GM12878 (cell line): ENCODE data around the gene KLHDC10. TPM values are rescaled to one million over a fixed set of nuclear protein-coding genes. Genes with fewer than 3 reads are reported as not detected.

ENCODE experiments used
- ATAC-seq: fragments of 200-7000 bp; cut with Tn5 transposase; 3 replicates; pipeline ENCODE4 v1.9.1; 2020; ENCODE audit warnings: mild to moderate bottlenecking, moderate library complexity
- BruUV-seq: library from RNA; stranded (reverse); fragments of 400-500 nt; replicated peaks from 2 replicates; lab custom pipeline; 2021; lab: Mats Ljungman, UMichigan
- CTCF ChIA-PET: fragments of 300-600 bp; sonication (Branson Sonifier 250); formaldehyde crosslinking; extraction: SDS; loops from one replicate; lab custom pipeline; 2021; ENCODE audit warnings: inconsistent platforms; lab: Yijun Ruan, JAX
- POLR2A ChIA-PET: fragments of 350-600 bp; formaldehyde crosslinking; extraction: SDS; loops from one replicate; lab custom pipeline; 2021; ENCODE audit warnings: inconsistent platforms; lab: Charles Lee
- RAD21 ChIA-PET: fragments of 300-600 bp; sonication (Branson Sonifier 250); formaldehyde crosslinking; loops from one replicate; lab custom pipeline; 2023; ENCODE audit warnings: antibody characterized with exemption; ENCODE audit not compliant: unreplicated experiment; lab: Charles Lee
- SMC1A ChIA-PET: fragments of 300-600 bp; sonication (Branson Sonifier 250); formaldehyde crosslinking; loops from one replicate; lab custom pipeline; 2023; ENCODE audit not compliant: unreplicated experiment, uncharacterized antibody; lab: Charles Lee
- DNase-seq: peaks from one replicate; pipeline ENCODE4 v3.0.0-alpha.2; 2011; ENCODE audit warnings: low read depth, low spot score
- FAIRE-seq: peaks from 3 replicates; lab custom pipeline; 2011; peaks lifted over from hg19 to GRCh38; lab: Jason Lieb, UNC
- H2AFZ ChIP-seq: 2 replicates; pipeline ENCODE4 v1.6.0; 2011; ENCODE audit warnings: low read depth, low read length, control low read depth; ENCODE audit not compliant: control insufficient read depth
- H3K27ac ChIP-seq: 2 replicates; pipeline ENCODE4 v1.5.1; 2011; ENCODE audit warnings: control low read depth; ENCODE audit not compliant: control insufficient read depth, insufficient read depth
- H3K27me3 ChIP-seq, 2 experiments: replicated peaks in 1 of 2; 2 replicates each; pipeline versions ENCODE4 v1.6.0 to v1.6.1; 2011; ENCODE audit warnings: low read length in 1 of 2; ENCODE audit not compliant: control insufficient read depth in 2 of 2, insufficient read depth in 2 of 2
- H3K36me3 ChIP-seq, 2 experiments: 2 replicates each; pipeline ENCODE4 v1.5.1; 2011; ENCODE audit warnings: low read length in 1 of 2; ENCODE audit not compliant: control insufficient read depth in 2 of 2, insufficient read depth in 2 of 2
- H3K4me1 ChIP-seq: 2 replicates; pipeline ENCODE4 v1.6.1; 2011; ENCODE audit warnings: mild to moderate bottlenecking, low read length, moderate library complexity, mixed read lengths; ENCODE audit not compliant: control insufficient read depth, insufficient read depth
- H3K4me2 ChIP-seq: 2 replicates; pipeline ENCODE4 v1.6.0; 2011; ENCODE audit warnings: control low read depth; ENCODE audit not compliant: control insufficient read depth, insufficient read depth
- H3K4me3 ChIP-seq: fragments of 200-600 bp; sonication (generic); 2 replicates; pipeline ENCODE4 v1.5.1; 2016
- H3K79me2 ChIP-seq: 2 replicates; pipeline ENCODE4 v1.6.0; 2011; ENCODE audit warnings: low read length; ENCODE audit not compliant: control insufficient read depth, insufficient read depth
- H3K9ac ChIP-seq: 2 replicates; pipeline ENCODE4 v1.8.0; 2011; ENCODE audit warnings: low read length, control low read depth, mixed read lengths; ENCODE audit not compliant: control insufficient read depth, insufficient read depth
- H3K9me3 ChIP-seq: replicated peaks from 3 replicates; pipeline ENCODE4 v1.5.1; 2011; ENCODE audit warnings: mild to moderate bottlenecking, low read length; ENCODE audit not compliant: control insufficient read depth, insufficient read depth
- H4K20me1 ChIP-seq: 2 replicates; pipeline ENCODE4 v1.6.0; 2011; ENCODE audit not compliant: control insufficient read depth, insufficient read depth
- ETV6 ChIP-seq, 2 experiments: fragments of 450-650 bp in 1 of 2; IDR thresholded peaks in 1 of 2; conservative IDR thresholded peaks in 1 of 2; 2 replicates each; pipeline ENCODE4 v1.6.1; 2014; ENCODE audit warnings: antibody characterized with exemption in 1 of 2, borderline replicate concordance in 1 of 2, low read depth in 1 of 2, mild to moderate bottlenecking in 1 of 2, moderate library complexity in 1 of 2
- NFXL1 ChIP-seq: fragments of 450-650 bp; IDR thresholded peaks from 2 replicates; pipeline ENCODE4 v1.6.1; 2017; ENCODE audit warnings: antibody characterized with exemption, mild to moderate bottlenecking, borderline replicate concordance
- SP1 ChIP-seq: IDR thresholded peaks from one replicate; pipeline ENCODE4 v1.6.1; 2011; ENCODE audit warnings: low read depth, low read length
- SREBF2 ChIP-seq: IDR thresholded peaks from 2 replicates; pipeline ENCODE4 v1.6.1; 2012; ENCODE audit warnings: mild to moderate bottlenecking, low read length
- in situ Hi-C: fragments of 300-500 bp; cut with MboI; formaldehyde crosslinking; loops from 9 replicates; pipeline ENCODE4 v1.14.3; 2018; ENCODE audit warnings: mixed read lengths
- intact Hi-C: fragments of 100-400 bp; cut with micrococcal nuclease; formaldehyde crosslinking; loops from one replicate; pipeline ENCODE4 v1.14.2; 2022; ENCODE audit not compliant: unreplicated experiment
- polyA plus RNA-seq, 11 experiments: library from polyadenylated mRNA; depleted of rRNA in 4 of 11; unstranded in 6 of 11; stranded (reverse) in 5 of 11; fragments of >200 nt; fragmentation: Nextera tagmentation in 4 of 11; fragmentation: Illumina TruSeq in 1 of 11; extraction: Ambion mirVana in 4 of 11; extraction: Trizol in 1 of 11; gene quantifications; 1 replicate in 1 of 11; 2 replicates in 10 of 11; pipeline versions ENCODE4 v1.2.1 to v1.2.3, GENCODE V29; 2011 to 2016; ENCODE audit warnings: inconsistent platforms in 2 of 11, missing spikeins in 2 of 11, low read depth in 1 of 11
- total RNA-seq, 4 experiments: library from RNA; depleted of rRNA in 3 of 4; stranded (reverse); fragments of >200 nt in 3 of 4; fragmentation: Illumina TruSeq in 1 of 4; extraction: Trizol in 1 of 4; gene quantifications; 2 replicates each; pipeline versions ENCODE4 v1.2.1 to v1.2.3, GENCODE V29; 2013 to 2021
- TF ChIP-seq, protein P1 (sequence below): fragments of 450-650 bp; IDR thresholded peaks from 2 replicates; pipeline ENCODE4 v1.6.1; 2017; ENCODE audit warnings: mild to moderate bottlenecking, moderate library complexity
- TF ChIP-seq, protein P2 (sequence below): IDR thresholded peaks from 2 replicates; pipeline ENCODE4 v1.6.1; 2012; ENCODE audit warnings: mild to moderate bottlenecking, low read depth, low read length
- TF ChIP-seq, protein P3 (sequence below): fragments of 450-650 bp; IDR thresholded peaks from 2 replicates; pipeline ENCODE4 v1.6.1; 2017; ENCODE audit warnings: antibody characterized with exemption, mild to moderate bottlenecking, moderate library complexity

Gene KLHDC10
- total and polyA plus RNA-seq, 10 of the 15 experiments (the other 5 are each of a cell fraction or from before 2014, with no cell fraction given) = 2.9 to 20.6 (median 9.4) TPM

DNA sequence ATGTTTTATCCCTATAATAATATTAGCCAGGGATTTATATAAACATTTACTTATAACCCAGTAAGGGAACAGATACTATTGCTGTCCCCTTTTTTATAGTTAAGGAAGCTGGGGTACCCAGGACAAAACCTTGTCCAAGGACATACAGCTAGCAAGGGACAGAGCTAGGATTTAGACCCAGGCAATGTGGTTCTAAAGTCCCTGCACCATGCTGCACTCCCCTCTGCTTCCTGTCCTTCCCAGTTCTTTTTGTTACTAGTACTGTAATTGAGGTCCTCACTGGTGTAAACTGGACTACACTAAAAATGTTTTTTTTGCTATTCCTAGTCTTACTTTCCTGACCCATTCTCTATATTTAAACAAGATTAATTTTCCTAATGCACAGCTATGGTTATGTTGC is 16.6 kb downstream of the KLHDC10 start:
- Histone ChIP-seq H3K27me3 (no peaks in the 10 kb centered on the region), H3K27ac (no peak overlapping the region), H3K4me1 (peaks cover 19% of the 10 kb centered on the region), H3K4me2 (no peak overlapping the region), H3K4me3 (no peak overlapping the region), H3K9ac (no peak overlapping the region), H3K36me3 (peaks cover 0 to 3% of the 10 kb centered on the region in 2 experiments; a peak in 1 of 4 replicates), H2AFZ (no peak overlapping the region), H3K79me2 (peaks cover 11% of the 10 kb centered on the region), H4K20me1 (no peaks in the 10 kb centered on the region), H3K9me3 (no peaks in the 10 kb centered on the region)
- ChIA-PET SMC1A (interaction anchor here (0.5 to 8.4 kb wide), 6 partner anchors 9 to 91 kb away, joined by 3 to 41 read pairs (median 4); no protein-coding TSS in a partner anchor), CTCF (interaction anchor here (0.6 to 2.1 kb wide), 6 partner anchors 10 to 671 kb away, joined by 3 to 12 read pairs (median 6); partner anchors contain the start of gene KLHDC10), RAD21 (no interaction called here), POLR2A (interaction anchor here (0.7 kb wide), 1 partner anchor 108 kb away, joined by 3 read pairs; no protein-coding TSS in a partner anchor)
- TF ChIP-seq NFXL1 = no peak
- no peak for TF ChIP-seq SREBF2
- TF ChIP-seq ETV6 (conservative IDR thresholded peaks at IDR 0.05 in 1 of 2, IDR thresholded peaks at IDR 0.05 in 1 of 2; ENCODE audit: borderline replicate concordance in 1 of 2, low read depth in 1 of 2) = no peak
- TF ChIP-seq, protein P1, sequence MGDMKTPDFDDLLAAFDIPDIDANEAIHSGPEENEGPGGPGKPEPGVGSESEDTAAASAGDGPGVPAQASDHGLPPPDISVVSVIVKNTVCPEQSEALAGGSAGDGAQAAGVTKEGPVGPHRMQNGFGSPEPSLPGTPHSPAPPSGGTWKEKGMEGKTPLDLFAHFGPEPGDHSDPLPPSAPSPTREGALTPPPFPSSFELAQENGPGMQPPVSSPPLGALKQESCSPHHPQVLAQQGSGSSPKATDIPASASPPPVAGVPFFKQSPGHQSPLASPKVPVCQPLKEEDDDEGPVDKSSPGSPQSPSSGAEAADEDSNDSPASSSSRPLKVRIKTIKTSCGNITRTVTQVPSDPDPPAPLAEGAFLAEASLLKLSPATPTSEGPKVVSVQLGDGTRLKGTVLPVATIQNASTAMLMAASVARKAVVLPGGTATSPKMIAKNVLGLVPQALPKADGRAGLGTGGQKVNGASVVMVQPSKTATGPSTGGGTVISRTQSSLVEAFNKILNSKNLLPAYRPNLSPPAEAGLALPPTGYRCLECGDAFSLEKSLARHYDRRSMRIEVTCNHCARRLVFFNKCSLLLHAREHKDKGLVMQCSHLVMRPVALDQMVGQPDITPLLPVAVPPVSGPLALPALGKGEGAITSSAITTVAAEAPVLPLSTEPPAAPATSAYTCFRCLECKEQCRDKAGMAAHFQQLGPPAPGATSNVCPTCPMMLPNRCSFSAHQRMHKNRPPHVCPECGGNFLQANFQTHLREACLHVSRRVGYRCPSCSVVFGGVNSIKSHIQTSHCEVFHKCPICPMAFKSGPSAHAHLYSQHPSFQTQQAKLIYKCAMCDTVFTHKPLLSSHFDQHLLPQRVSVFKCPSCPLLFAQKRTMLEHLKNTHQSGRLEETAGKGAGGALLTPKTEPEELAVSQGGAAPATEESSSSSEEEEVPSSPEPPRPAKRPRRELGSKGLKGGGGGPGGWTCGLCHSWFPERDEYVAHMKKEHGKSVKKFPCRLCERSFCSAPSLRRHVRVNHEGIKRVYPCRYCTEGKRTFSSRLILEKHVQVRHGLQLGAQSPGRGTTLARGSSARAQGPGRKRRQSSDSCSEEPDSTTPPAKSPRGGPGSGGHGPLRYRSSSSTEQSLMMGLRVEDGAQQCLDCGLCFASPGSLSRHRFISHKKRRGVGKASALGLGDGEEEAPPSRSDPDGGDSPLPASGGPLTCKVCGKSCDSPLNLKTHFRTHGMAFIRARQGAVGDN = no peak
- TF ChIP-seq, protein P2, sequence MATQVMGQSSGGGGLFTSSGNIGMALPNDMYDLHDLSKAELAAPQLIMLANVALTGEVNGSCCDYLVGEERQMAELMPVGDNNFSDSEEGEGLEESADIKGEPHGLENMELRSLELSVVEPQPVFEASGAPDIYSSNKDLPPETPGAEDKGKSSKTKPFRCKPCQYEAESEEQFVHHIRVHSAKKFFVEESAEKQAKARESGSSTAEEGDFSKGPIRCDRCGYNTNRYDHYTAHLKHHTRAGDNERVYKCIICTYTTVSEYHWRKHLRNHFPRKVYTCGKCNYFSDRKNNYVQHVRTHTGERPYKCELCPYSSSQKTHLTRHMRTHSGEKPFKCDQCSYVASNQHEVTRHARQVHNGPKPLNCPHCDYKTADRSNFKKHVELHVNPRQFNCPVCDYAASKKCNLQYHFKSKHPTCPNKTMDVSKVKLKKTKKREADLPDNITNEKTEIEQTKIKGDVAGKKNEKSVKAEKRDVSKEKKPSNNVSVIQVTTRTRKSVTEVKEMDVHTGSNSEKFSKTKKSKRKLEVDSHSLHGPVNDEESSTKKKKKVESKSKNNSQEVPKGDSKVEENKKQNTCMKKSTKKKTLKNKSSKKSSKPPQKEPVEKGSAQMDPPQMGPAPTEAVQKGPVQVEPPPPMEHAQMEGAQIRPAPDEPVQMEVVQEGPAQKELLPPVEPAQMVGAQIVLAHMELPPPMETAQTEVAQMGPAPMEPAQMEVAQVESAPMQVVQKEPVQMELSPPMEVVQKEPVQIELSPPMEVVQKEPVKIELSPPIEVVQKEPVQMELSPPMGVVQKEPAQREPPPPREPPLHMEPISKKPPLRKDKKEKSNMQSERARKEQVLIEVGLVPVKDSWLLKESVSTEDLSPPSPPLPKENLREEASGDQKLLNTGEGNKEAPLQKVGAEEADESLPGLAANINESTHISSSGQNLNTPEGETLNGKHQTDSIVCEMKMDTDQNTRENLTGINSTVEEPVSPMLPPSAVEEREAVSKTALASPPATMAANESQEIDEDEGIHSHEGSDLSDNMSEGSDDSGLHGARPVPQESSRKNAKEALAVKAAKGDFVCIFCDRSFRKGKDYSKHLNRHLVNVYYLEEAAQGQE = no peak
- TF ChIP-seq SP1 = no peak
- TF ChIP-seq, protein P3, sequence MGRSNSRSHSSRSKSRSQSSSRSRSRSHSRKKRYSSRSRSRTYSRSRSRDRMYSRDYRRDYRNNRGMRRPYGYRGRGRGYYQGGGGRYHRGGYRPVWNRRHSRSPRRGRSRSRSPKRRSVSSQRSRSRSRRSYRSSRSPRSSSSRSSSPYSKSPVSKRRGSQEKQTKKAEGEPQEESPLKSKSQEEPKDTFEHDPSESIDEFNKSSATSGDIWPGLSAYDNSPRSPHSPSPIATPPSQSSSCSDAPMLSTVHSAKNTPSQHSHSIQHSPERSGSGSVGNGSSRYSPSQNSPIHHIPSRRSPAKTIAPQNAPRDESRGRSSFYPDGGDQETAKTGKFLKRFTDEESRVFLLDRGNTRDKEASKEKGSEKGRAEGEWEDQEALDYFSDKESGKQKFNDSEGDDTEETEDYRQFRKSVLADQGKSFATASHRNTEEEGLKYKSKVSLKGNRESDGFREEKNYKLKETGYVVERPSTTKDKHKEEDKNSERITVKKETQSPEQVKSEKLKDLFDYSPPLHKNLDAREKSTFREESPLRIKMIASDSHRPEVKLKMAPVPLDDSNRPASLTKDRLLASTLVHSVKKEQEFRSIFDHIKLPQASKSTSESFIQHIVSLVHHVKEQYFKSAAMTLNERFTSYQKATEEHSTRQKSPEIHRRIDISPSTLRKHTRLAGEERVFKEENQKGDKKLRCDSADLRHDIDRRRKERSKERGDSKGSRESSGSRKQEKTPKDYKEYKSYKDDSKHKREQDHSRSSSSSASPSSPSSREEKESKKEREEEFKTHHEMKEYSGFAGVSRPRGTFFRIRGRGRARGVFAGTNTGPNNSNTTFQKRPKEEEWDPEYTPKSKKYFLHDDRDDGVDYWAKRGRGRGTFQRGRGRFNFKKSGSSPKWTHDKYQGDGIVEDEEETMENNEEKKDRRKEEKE = no peak
- intact Hi-C loops (no loop called here), in situ Hi-C loops (no loop called here)
- BruUV-seq = no TSS peak
- ATAC-seq (no peak), DNase-seq (no peak), FAIRE-seq (no peak)
